Right lobe of liver (tissue), 4 donors: ENCODE results near the gene BICC1.

ENCODE experiments used
- CTCF ChIP-seq, 4 donors: fragments of 200-600 bp in 3 of 4; fragments of 450-650 bp in 1 of 4; IDR thresholded peaks; one replicate each; pipeline versions ENCODE4 v1.5.1 to v1.8.0; 2016 to 2022; ENCODE audit warnings: antibody characterized with exemption in 4 of 4, mild to moderate bottlenecking in 2 of 4
- POLR2A ChIP-seq: fragments of 450-650 bp; IDR thresholded peaks from one replicate; pipeline ENCODE4 v1.6.1; 2017; ENCODE audit warnings: antibody characterized with exemption, mild to moderate bottlenecking
- donor health status: DM: no; HTN: no; CAD: no.
- donor health status: DM: no; HTN: no; CAD: no.
- donor health status: DM: no; HTN: yes; CAD: no.

DNA sequence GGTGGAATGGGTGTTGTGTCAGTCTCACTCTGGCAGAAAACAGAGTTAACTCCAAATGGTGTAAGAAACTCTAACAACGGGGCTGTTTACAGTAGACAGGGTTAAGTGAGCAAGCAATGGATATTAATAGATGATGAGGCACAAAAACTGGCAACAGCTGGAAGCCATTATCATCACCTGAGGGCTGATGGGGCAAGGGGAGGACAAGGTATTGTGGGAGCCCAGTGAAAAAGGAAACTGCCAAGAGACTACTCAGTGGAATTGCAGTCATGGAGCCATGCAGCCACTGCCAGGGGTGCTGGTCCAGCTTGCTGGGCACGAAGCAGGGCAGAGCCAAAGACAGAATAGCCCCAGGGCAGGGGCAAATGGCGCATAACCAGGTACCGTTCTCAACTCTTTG, 260.7 kb downstream of the BICC1 start:
- TF ChIP-seq POLR2A, result no peak
- no peak for TF ChIP-seq CTCF (IDR thresholded peaks at IDR 0.05)
